Suppressor macrophage (primary cell): ENCODE results near the gene MOB1B.
"Not testable (repeated sequence)": the region's sequence is repeated elsewhere in the genome, so short reads cannot be mapped to it uniquely, and the experiment has no call there.

Source experiments
- DNase-seq, 4 experiments: peaks; one replicate each; pipeline ENCODE4 v3.0.0-alpha.2; 2020 to 2022

Gene MOB1B

DNA sequence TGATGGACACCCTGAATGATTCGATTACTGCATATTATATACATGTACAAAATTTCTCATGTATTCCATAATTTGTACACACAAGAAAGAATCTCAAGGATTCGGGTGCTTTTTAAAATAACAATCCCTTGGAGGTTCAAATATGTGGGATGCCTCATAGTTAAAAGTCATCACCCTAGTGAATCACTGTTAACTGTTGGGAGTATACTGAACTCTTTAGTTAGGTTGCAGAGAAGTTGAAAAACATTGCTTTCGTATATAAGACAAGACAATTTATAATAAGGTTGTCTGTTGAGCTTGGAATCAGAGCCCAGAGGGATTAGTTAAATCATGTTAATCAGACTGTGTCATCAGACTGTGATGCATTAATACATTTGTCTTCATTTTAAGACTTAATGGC, 106.9 kb downstream of the MOB1B start:
- no peak for DNase-seq

GRCh38 chr4:71009890-71010588, 107.9 kb downstream of the MOB1B start:
- peak; percentile 37 to 59 (median 58) for DNase-seq

GRCh38 chr4:71011451-71011850, 109.3 kb downstream of the MOB1B start:
- no peak for DNase-seq

- DNase-seq, result not testable (repeated sequence)
These were observed 115.2 kb downstream of the MOB1B start for GRCh38 chr4:71017391-71017790.

DNA sequence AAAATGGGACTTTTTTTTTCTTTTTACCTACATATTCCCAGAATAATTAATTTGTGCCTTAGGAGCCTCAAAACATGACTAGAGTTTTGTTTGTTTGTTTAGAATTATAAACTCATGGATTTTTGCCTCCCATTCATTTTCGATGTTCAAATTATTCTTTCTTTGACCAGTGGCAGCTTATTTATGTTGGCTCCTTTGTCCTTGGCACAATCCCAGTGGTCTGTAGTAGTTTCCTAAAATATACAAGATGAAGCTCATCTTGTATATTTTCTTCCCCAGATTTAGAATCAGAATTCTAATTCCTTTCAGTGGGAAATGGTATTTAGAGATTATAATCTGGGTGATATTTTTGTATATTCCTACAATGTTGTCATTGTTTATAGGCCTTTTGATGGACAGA, 118.4 kb downstream of the MOB1B start:
- DNase-seq, result no peak

- no peak for DNase-seq
These were observed 123.5 kb downstream of the MOB1B start for GRCh38 chr4:71025654-71026053.

DNA sequence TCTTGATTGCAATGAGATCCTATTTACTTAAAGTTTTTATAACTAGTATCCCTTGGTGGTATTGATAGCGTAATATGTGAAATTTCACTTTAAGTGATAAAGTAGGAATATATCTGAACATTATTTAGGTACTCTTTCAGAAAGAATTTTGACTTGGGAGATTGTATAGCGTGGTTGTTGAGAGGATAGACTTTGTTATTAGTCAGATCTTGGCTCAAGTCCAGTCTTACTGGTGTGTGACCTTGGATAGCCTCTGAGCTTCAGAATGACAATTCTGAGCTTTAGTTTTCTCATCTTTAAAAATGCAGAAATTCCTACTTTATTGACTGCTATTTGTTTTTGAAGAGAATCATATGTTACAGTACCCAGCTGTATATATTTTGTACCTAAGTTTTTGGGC, 123.9 kb downstream of the MOB1B start:
- DNase-seq, result peak in 3 of 4 experiments; percentile 45 to 68 (median 56)

GRCh38 chr4:71027611-71028010, 125.4 kb downstream of the MOB1B start:
- DNase-seq, result no peak

- DNase-seq, result no peak
These were observed 127.3 kb downstream of the MOB1B start for GRCh38 chr4:71029504-71029903.

DNA sequence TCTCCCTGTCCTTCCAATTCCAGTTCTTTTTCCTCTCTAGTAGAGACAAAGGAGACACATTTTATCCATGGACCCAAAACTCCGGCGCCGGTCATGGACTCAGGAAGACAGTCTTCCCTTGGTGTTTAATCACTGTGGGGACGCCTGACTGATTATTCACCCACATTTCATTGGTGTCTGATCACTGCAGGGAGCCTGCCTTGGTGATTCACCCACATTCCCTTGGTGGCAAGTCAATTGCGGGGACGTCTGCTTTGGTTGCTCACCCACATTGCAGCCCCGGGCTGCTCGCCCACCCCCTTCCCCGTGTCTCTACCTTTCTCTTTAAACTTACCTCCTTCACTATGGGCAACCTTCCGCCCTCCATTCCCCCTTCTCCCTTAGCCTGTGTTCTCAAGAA, 129.9 kb downstream of the MOB1B start:
- DNase-seq, result not testable (repeated sequence)
